K562 (cell line): ENCODE results near the gene DIPK2A.

Experiments used
- CBX8 ChIP-seq: fragments of 200-600 bp; sonication (generic); IDR thresholded peaks from 2 replicates; pipeline ENCODE4 v1.6.1; 2012; ENCODE audit warnings: borderline replicate concordance, mixed run types, low read depth, mild to moderate bottlenecking, moderate library complexity, mixed read lengths, low read length, control low read depth, inconsistent platforms; ENCODE audit not compliant: poor library complexity, severe bottlenecking; ENCODE audit errors: extremely low read depth
- EHMT2 ChIP-seq: fragments of 450-650 bp; IDR thresholded peaks from 2 replicates; pipeline ENCODE4 v1.6.1; 2018; ENCODE audit warnings: antibody characterized with exemption
- HDAC2 ChIP-seq: fragments of 450-650 bp; IDR thresholded peaks from 2 replicates; pipeline ENCODE4 v1.6.1; 2016; ENCODE audit warnings: mild to moderate bottlenecking
- HMG20B ChIP-seq: fragments of 250-450 bp; sonication (Bioruptor Pico); IDR thresholded peaks from 2 replicates; pipeline ENCODE4 v1.5.0; 2021; ENCODE audit warnings: mild to moderate bottlenecking
- NFYB ChIP-seq: IDR thresholded peaks from 2 replicates; pipeline ENCODE4 v1.6.1; 2011; ENCODE audit warnings: mild to moderate bottlenecking, moderate library complexity; ENCODE audit not compliant: insufficient read length; ENCODE audit errors: extremely low read depth
- ZNF121 ChIP-seq: sonication (generic); formaldehyde crosslinking; conservative IDR thresholded peaks from 2 replicates; pipeline ENCODE4 v1.8.0; 2022; ENCODE audit warnings: missing genetic modification reagents
- TF ChIP-seq, protein P1 (sequence below), 3 experiments: IDR thresholded peaks in 2 of 3; conservative IDR thresholded peaks in 1 of 3; 2 replicates each; pipeline ENCODE4 v1.5.1; 2011 to 2012; ENCODE audit warnings: low read length in 3 of 3, mild to moderate bottlenecking in 3 of 3, control low read depth in 2 of 3, improper control_type of control experiment in 1 of 3, inconsistent platforms in 1 of 3, low read depth in 1 of 3, mixed read lengths in 1 of 3, moderate library complexity in 1 of 3; ENCODE audit not compliant: insufficient read depth in 2 of 3

DNA sequence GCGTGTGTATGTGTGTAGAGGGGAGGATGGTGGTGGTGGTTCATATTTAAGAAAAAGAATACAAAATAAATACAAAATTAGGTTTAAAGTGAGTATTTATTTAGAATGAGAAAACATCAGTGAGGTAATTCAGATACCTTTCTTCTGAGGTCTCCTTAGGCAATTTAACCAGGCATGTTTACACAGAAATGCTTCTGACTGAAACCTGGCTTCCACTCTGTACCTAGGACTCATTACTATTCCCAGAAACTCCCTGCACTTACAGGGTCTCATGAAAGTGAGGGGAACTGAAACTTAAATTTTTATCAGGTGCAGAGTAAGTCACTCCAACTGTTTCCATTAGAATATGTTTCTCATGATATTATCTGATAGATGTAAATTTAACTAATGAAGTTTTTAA, 10.3 kb upstream of the DIPK2A start:
- TF ChIP-seq NFYB (no peak), HMG20B (CRISPR knock-in tag) (no peak), ZNF121 (CRISPR knock-in tag) (no peak), CBX8 (no peak), HDAC2 (no peak), EHMT2 (no peak)
- TF ChIP-seq, protein P1, sequence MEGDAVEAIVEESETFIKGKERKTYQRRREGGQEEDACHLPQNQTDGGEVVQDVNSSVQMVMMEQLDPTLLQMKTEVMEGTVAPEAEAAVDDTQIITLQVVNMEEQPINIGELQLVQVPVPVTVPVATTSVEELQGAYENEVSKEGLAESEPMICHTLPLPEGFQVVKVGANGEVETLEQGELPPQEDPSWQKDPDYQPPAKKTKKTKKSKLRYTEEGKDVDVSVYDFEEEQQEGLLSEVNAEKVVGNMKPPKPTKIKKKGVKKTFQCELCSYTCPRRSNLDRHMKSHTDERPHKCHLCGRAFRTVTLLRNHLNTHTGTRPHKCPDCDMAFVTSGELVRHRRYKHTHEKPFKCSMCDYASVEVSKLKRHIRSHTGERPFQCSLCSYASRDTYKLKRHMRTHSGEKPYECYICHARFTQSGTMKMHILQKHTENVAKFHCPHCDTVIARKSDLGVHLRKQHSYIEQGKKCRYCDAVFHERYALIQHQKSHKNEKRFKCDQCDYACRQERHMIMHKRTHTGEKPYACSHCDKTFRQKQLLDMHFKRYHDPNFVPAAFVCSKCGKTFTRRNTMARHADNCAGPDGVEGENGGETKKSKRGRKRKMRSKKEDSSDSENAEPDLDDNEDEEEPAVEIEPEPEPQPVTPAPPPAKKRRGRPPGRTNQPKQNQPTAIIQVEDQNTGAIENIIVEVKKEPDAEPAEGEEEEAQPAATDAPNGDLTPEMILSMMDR (IDR thresholded peaks at IDR 0.05 in 2 of 3, conservative IDR thresholded peaks at IDR 0.05 in 1 of 3; ENCODE audit: insufficient read depth in 2 of 3, low read depth in 1 of 3, low read length in 3 of 3): no peak
